GM19468 (cell line): Measurements from ENCODE around the gene OR52N1.

ENCODE experiments used
- ATAC-seq: cut with Tn5 transposase; IDR thresholded peaks from one replicate; pipeline ENCODE4 v1.9.1; 2021; ENCODE audit warnings: mild to moderate bottlenecking, moderate library complexity, moderate number of reproducible peaks; ENCODE audit not compliant: unreplicated experiment; ENCODE audit errors: extremely low read depth

Gene OR52N1

GRCh38 chr11:5791165-5791564 is at the start of gene OR52N1:
Gene OR52N1, minus strand, starts transcription at chr11:5791265. Its CDS starts 2,449 bp downstream, at chr11:5788816.
- no peak for ATAC-seq

GRCh38 chr11:5837695-5838094 is 46.6 kb upstream of the OR52N1 start:
- ATAC-seq: no peak

- ATAC-seq: no peak
These were observed 42.4 kb upstream of the OR52N1 start for GRCh38 chr11:5833446-5833845.

- no peak for ATAC-seq
These were observed 40.2 kb upstream of the OR52N1 start for GRCh38 chr11:5831196-5831829.

- no peak for ATAC-seq
These were observed 27.3 kb upstream of the OR52N1 start for GRCh38 chr11:5818245-5818886.

GRCh38 chr11:5815534-5815933 is 24.5 kb upstream of the OR52N1 start:
- ATAC-seq: no peak

- ATAC-seq: no peak
These were observed 19.1 kb upstream of the OR52N1 start for GRCh38 chr11:5809905-5810795.

GRCh38 chr11:5809122-5809519 is 18.1 kb upstream of the OR52N1 start:
- peak; percentile 6 for ATAC-seq

GRCh38 chr11:5808500-5809121 is 17.5 kb upstream of the OR52N1 start, which contains the start of gene OR52N2:
Gene OR52N2, plus strand, starts transcription at chr11:5808924. Its CDS starts 11,412 bp downstream, at chr11:5820336.
- peak; percentile 47 for ATAC-seq

- ATAC-seq: no peak
These were observed 16.5 kb upstream of the OR52N1 start for GRCh38 chr11:5807580-5807979.

- no peak for ATAC-seq
These were observed 12.9 kb upstream of the OR52N1 start for GRCh38 chr11:5803982-5804381.

GRCh38 chr11:5796541-5796940 is 5.5 kb upstream of the OR52N1 start:
- no peak for ATAC-seq

- no peak for ATAC-seq
These were observed 7.8 kb downstream of the OR52N1 start, which contains the start of gene OR52N5 for GRCh38 chr11:5783255-5783654. Gene OR52N5, minus strand, starts transcription at chr11:5783355. Its CDS starts 4,721 bp downstream, at chr11:5778634.

- ATAC-seq: no peak
These were observed 24.0 kb downstream of the OR52N1 start for GRCh38 chr11:5767056-5767455.

- ATAC-seq: no peak
These were observed 37.1 kb downstream of the OR52N1 start, which contains the start of gene OR52N4 for GRCh38 chr11:5753943-5754342. Gene OR52N4, plus strand, starts transcription at chr11:5754243. Its CDS starts 498 bp downstream, at chr11:5754741.

GRCh38 chr11:5749836-5750235 is 41.2 kb downstream of the OR52N1 start:
- no peak for ATAC-seq

- no peak for ATAC-seq
These were observed 44.5 kb downstream of the OR52N1 start for GRCh38 chr11:5746614-5747013.

- ATAC-seq: no peak
These were observed 52.6 kb downstream of the OR52N1 start for GRCh38 chr11:5738431-5738830.

- ATAC-seq: no peak
These were observed 53.2 kb downstream of the OR52N1 start for GRCh38 chr11:5737670-5738392.

GRCh38 chr11:5737091-5737490 is 54.0 kb downstream of the OR52N1 start:
- ATAC-seq: no peak
